Retinal pigment epithelial cell (primary cell): ENCODE measurements around the gene GARS1.
"Not testable (repeated sequence)": the region's sequence is repeated elsewhere in the genome, so short reads cannot be mapped to it uniquely, and the experiment has no call there.

Experiments
- DNase-seq: peaks from one replicate; pipeline ENCODE4 v3.0.0-alpha.2; 2010; ENCODE audit warnings: low read depth
- H3K4me3 ChIP-seq: 2 replicates; pipeline ENCODE4 v1.5.1; 2011; ENCODE audit warnings: mild to moderate bottlenecking, low read length, control low read depth, moderate library complexity
- CTCF ChIP-seq: conservative IDR thresholded peaks from 2 replicates; pipeline ENCODE4 v1.5.1; 2011; ENCODE audit warnings: low read depth, low read length, control low read depth, inconsistent platforms

Gene GARS1

GRCh38 chr7:30572212-30572841 lies 22.4 kb upstream of the GARS1 start:
- H3K4me3 ChIP-seq = no peak overlapping the region
- no peak for TF ChIP-seq CTCF
- no peak for DNase-seq

- H3K4me3 ChIP-seq = no peak overlapping the region
- TF ChIP-seq CTCF = no peak
- no peak for DNase-seq
These were observed 18.8 kb upstream of the GARS1 start for GRCh38 chr7:30575910-30576309.

GRCh38 chr7:30583181-30583580 lies 11.5 kb upstream of the GARS1 start:
- no peak overlapping the region for H3K4me3 ChIP-seq
- TF ChIP-seq CTCF = no peak
- DNase-seq = no peak

- H3K4me3 ChIP-seq = no peak overlapping the region
- DNase-seq = no peak
- TF ChIP-seq CTCF = no peak
These were observed 10.3 kb upstream of the GARS1 start for GRCh38 chr7:30584415-30584814.

- no peak for TF ChIP-seq CTCF
- DNase-seq = no peak
- H3K4me3 ChIP-seq = no peak overlapping the region
These were observed 9.7 kb upstream of the GARS1 start for GRCh38 chr7:30584965-30585364.

- H3K4me3 ChIP-seq = no peak overlapping the region
- no peak for TF ChIP-seq CTCF
- no peak for DNase-seq
These were observed 9.0 kb upstream of the GARS1 start for GRCh38 chr7:30585675-30586074.

GRCh38 chr7:30587547-30587946 lies 7.1 kb upstream of the GARS1 start:
- not testable (repeated sequence) for H3K4me3 ChIP-seq, DNase-seq

- H3K4me3 ChIP-seq = no peak overlapping the region
- no peak for TF ChIP-seq CTCF
- no peak for DNase-seq
These were observed 5.6 kb upstream of the GARS1 start for GRCh38 chr7:30589111-30589510.
